ENCODE measurements around the gene ARHGAP25.

Gene ARHGAP25

DNA sequence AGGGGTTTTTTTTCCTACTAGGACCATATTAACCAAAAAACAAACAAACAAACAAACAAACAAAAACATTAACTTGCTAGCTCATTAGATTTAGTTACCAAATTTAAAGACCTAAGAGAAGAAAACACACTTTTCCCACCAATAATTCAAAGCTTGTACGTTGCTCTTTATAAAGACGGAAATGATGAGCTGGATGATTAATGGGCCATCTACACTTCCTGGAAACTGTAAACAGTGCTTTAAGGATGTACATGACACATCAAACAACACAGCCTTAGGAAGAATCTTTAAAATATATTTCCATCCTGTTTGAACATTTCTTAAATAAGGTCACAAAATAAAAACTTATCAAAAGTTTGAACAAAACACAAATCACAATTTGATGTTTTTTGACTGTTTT, 135.6 kb downstream of the ARHGAP25 start:
- DNase-seq = no peak

DNA sequence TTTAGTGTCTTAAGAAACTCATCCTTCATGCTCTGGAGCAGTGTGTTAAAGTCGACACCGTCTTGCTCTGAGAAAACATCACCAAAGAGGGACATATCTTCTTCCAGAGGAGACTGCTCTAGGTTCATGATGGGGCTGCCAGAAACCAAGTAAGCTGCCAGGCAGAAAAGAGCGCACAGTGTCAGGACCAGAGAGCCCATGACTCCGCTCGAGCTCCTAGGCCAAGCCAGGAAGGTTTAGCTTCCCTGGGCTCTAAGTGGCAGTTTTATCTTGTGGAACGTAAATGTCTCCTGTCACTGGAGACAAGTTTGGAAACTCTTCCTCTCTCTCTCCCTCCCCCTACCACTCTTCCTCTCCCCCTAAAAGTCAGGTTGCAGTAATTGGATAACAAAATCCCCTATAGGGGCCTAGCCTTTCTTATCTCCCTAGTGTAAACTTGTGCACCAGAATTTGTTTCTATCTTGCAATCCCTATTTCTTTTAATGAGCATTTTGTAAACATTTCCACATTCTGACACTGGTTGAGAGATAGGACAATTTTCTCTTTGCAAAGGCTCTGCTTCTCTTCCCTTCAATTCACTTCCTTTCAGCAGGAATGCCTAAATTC, 136.7 kb downstream of the ARHGAP25 start, which contains the start of gene BMP10:
Gene BMP10 (minus strand): TSS at position 239 of the 606 bp plus-strand sequence. CDS start 39 bp downstream, at position 200.
- no peak for DNase-seq

All from stimulated activated naive CD4-positive, alpha-beta T cell (primary cell).